ENCODE data around the gene DOK4. TPM values are rescaled to one million over a fixed set of nuclear protein-coding genes. Genes with fewer than 3 reads are reported as not detected.
A peak's percentile ranks its signal among the peaks of the same experiment; 100 is the strongest.

DOK4 gene
- total and polyA plus RNA-seq, 2 of the 8 experiments (the other 6 are each of a cell fraction or from before 2014, with no cell fraction given) = 24.0 to 28.9 TPM

DNA sequence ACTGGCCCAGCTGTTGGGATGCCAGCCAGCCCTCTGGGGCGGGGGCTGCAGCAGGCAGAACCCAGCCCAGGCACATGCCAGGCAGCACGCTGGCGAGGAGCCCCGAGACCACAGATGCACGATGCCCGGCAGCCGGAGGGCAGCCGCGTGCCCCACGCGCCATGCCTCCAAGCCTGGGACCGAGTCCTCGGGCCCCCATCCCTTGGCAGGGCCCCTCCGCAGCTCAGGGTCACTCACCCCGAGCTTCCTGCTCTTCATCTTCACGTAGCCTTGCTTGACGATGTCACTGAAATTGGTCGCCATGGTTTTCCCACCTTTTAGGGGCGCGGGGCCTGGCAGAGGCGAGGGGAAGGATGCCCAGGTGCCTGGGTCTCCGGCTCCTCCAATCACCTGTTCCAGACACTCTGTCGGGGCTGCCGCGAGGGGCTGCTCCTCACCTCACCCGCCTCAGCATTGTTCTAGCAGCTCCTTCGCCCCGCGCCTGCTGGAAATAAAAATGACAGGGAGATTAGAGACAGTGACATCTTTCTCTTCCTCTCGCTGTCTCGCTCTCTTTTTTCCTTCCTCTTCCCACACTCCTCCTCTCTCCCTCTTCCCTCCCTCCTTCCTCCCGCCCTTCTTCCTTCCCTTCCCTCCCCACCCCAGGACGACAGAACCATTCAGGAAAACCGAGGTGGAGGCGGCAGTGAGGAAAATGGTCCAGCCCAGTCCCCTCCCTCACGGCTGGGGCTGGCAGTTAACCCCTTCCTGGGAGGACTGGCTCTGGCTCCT lies 6.9 kb downstream of the DOK4 start (continued):
- TF ChIP-seq, protein P1, sequence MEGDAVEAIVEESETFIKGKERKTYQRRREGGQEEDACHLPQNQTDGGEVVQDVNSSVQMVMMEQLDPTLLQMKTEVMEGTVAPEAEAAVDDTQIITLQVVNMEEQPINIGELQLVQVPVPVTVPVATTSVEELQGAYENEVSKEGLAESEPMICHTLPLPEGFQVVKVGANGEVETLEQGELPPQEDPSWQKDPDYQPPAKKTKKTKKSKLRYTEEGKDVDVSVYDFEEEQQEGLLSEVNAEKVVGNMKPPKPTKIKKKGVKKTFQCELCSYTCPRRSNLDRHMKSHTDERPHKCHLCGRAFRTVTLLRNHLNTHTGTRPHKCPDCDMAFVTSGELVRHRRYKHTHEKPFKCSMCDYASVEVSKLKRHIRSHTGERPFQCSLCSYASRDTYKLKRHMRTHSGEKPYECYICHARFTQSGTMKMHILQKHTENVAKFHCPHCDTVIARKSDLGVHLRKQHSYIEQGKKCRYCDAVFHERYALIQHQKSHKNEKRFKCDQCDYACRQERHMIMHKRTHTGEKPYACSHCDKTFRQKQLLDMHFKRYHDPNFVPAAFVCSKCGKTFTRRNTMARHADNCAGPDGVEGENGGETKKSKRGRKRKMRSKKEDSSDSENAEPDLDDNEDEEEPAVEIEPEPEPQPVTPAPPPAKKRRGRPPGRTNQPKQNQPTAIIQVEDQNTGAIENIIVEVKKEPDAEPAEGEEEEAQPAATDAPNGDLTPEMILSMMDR (IDR thresholded peaks at IDR 0.05; ENCODE audit: control extremely low read depth in 1 of 3, insufficient read depth in 1 of 3, low read depth in 1 of 3, low read length in 3 of 3) = no peak
- TF ChIP-seq, protein P2, sequence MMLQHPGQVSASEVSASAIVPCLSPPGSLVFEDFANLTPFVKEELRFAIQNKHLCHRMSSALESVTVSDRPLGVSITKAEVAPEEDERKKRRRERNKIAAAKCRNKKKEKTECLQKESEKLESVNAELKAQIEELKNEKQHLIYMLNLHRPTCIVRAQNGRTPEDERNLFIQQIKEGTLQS (IDR thresholded peaks at IDR 0.05; ENCODE audit: insufficient read depth, low read depth, low read length) = no peak
- TF ChIP-seq GABPA (IDR thresholded peaks at IDR 0.05; ENCODE audit: borderline replicate concordance, insufficient read depth, low read length) (no peak), TAF1 (IDR thresholded peaks at IDR 0.05; ENCODE audit: low read depth, low read length) (no peak), BCL11A (IDR thresholded peaks at IDR 0.05; ENCODE audit: low read depth in 2 of 2, low read length in 2 of 2) (no peak), SUZ12 (IDR thresholded peaks at IDR 0.05; ENCODE audit: low read length) (no peak), SRF (IDR thresholded peaks at IDR 0.05; ENCODE audit: low read depth, low read length) (no peak), NRF1 (IDR thresholded peaks at IDR 0.05; ENCODE audit: low read depth, low read length) (no peak), POLR2A (IDR thresholded peaks at IDR 0.05; ENCODE audit: control extremely low read depth in 1 of 2, low read depth in 2 of 2, low read length in 2 of 2) (no peak), KDM1A (IDR thresholded peaks at IDR 0.05; ENCODE audit: borderline replicate concordance, low read length) (no peak), HDAC2 (IDR thresholded peaks at IDR 0.05; ENCODE audit: borderline replicate concordance in 1 of 2, low read depth in 2 of 2, low read length in 2 of 2) (peak in 1 of 2 experiments; percentile 79; a peak in 1 of 4 replicates), CEBPB (IDR thresholded peaks at IDR 0.05; ENCODE audit: low read depth, low read length) (no peak), POLR2AphosphoS5 (IDR thresholded peaks at IDR 0.05; ENCODE audit: low read depth, low read length) (no peak), EZH2 (IDR thresholded peaks at IDR 0.05; ENCODE audit: low read depth, low read length, severe bottlenecking) (no peak), HDAC6 (IDR thresholded peaks at IDR 0.05; ENCODE audit: low read depth, low read length) (no peak), RFX5 (IDR thresholded peaks at IDR 0.05; ENCODE audit: borderline replicate concordance, low read depth, low read length) (no peak), RAD21 (IDR thresholded peaks at IDR 0.05 in 1 of 2, conservative IDR thresholded peaks at IDR 0.05 in 1 of 2; ENCODE audit: low read depth in 2 of 2, low read length in 2 of 2) (no peak), SIN3A (conservative IDR thresholded peaks at IDR 0.05 in 1 of 2, IDR thresholded peaks at IDR 0.05 in 1 of 2; ENCODE audit: low read depth in 1 of 2, low read length in 2 of 2) (peak in 1 of 2 experiments; percentile 90; a peak in 1 of 4 replicates), SIRT6 (IDR thresholded peaks at IDR 0.05; ENCODE audit: low read length) (no peak), CHD1 (IDR thresholded peaks at IDR 0.05; ENCODE audit: low read depth, low read length) (peak; percentile 78)

All from H1 (cell line).